Psoas muscle (tissue), 8 donors: Measurements from ENCODE around the gene OXER1. TPM values are rescaled to one million over a fixed set of nuclear protein-coding genes. Genes with fewer than 3 reads are reported as not detected.

Experiments used
- ATAC-seq, 4 donors: fragments of 200-7000 bp; cut with Tn5 transposase; one replicate each; pipeline ENCODE4 v1.9.1; 2020; ENCODE audit warnings: moderate library complexity in 3 of 4, mild to moderate bottlenecking in 2 of 4
- DNase-seq, 2 donors: peaks; one replicate each; pipeline ENCODE4 v3.0.0-alpha.2; 2020
- H3K27ac ChIP-seq: fragments of 200-600 bp; one replicate; pipeline ENCODE4 v1.8.0; 2022
- H3K27me3 ChIP-seq, 3 donors: fragments of 200-600 bp in 1 of 3; one replicate each; pipeline versions ENCODE4 v1.6.1 to v1.8.0; 2013 to 2022; ENCODE audit warnings: low read length in 2 of 3, mild to moderate bottlenecking in 2 of 3, moderate library complexity in 1 of 3; ENCODE audit not compliant: insufficient read depth in 3 of 3
- H3K36me3 ChIP-seq, 2 donors: fragments of 200-600 bp in 1 of 2; one replicate each; pipeline versions ENCODE4 v1.6.1 to v1.8.0; 2013 to 2022; ENCODE audit warnings: low read depth in 1 of 2, mild to moderate bottlenecking in 1 of 2, moderate library complexity in 1 of 2; ENCODE audit not compliant: insufficient read depth in 1 of 2
- H3K4me1 ChIP-seq: fragments of 200-600 bp; one replicate; pipeline ENCODE4 v1.8.0; 2022
- H3K4me3 ChIP-seq: fragments of 200-600 bp; one replicate; pipeline ENCODE4 v1.8.0; 2022; ENCODE audit warnings: mild to moderate bottlenecking
- H3K9me3 ChIP-seq: fragments of 200-600 bp; one replicate; pipeline ENCODE4 v1.8.0; 2022
- WGBS, 3 donors: extraction: QIAGEN DNeasy Blood & Tissue Kit; methylation state at CpG; one replicate each; pipeline versions ENCODE4 v1.1.6 to v1.1.7; 2013; 5-methylcytosine and 5-hydroxymethylcytosine counted together
- intact Hi-C, 2 donors: fragments of 100-400 bp; cut with DNase I; formaldehyde crosslinking; loops; one replicate each; pipeline versions ENCODE4 v1.11.0 to v1.14.2; 2022
- long read RNA-seq, 2 donors: library from polyadenylated mRNA; unstranded; transcript quantifications; one replicate each; pipeline ENCODE4 v2.0.0, GENCODE V29; 2021
- polyA plus RNA-seq, 3 donors: library from polyadenylated mRNA; stranded (reverse); fragments of 200-250 nt; gene quantifications; one replicate each; pipeline ENCODE4 v1.2.3, GENCODE V29; 2013
- total RNA-seq, 4 donors: library from RNA; stranded (reverse); fragmentation: NEBNext Ultra II Directional in 2 of 4; extraction: Animal tissue kit (Norgen Biotek cat#: 25700) in 2 of 4; gene quantifications; one replicate each; pipeline versions ENCODE4 v1.2.1 to v1.2.4, GENCODE V29; 2021 to 2023
- TF ChIP-seq, protein P1 (sequence below): fragments of 200-600 bp; IDR thresholded peaks from one replicate; pipeline ENCODE4 v1.8.0; 2022; ENCODE audit warnings: antibody characterized with exemption
- donor health status: healthy with polysubstance abuse.
- donor health status: DM: no; HTN: no; CAD: no; lungs with moderate emphysema.
- donor health status: Bipolar disorder and iron deficiency.
- donor health status: healthy.
- donor health status: DM: yes; HTN: yes; CAD: no.
- donor health status: DM: no; HTN: no; CAD: no.
- donor health status: DM: no; HTN: no; CAD: no.
- donor health status: DM: yes; HTN: yes; CAD: no.

Gene OXER1, protein sequence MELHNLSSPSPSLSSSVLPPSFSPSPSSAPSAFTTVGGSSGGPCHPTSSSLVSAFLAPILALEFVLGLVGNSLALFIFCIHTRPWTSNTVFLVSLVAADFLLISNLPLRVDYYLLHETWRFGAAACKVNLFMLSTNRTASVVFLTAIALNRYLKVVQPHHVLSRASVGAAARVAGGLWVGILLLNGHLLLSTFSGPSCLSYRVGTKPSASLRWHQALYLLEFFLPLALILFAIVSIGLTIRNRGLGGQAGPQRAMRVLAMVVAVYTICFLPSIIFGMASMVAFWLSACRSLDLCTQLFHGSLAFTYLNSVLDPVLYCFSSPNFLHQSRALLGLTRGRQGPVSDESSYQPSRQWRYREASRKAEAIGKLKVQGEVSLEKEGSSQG
- total RNA-seq, result 1 to 10 TPM in 1 of 4 donors, under 1 TPM in 3; 0.19 to 1.2 (median 0.26) TPM
- under 1 TPM; 0.04 to 0.35 (median 0.16) TPM for polyA plus RNA-seq
- long read RNA-seq, donor 1, result 0 reads
- long read RNA-seq, donor 2, result 0 reads

DNA sequence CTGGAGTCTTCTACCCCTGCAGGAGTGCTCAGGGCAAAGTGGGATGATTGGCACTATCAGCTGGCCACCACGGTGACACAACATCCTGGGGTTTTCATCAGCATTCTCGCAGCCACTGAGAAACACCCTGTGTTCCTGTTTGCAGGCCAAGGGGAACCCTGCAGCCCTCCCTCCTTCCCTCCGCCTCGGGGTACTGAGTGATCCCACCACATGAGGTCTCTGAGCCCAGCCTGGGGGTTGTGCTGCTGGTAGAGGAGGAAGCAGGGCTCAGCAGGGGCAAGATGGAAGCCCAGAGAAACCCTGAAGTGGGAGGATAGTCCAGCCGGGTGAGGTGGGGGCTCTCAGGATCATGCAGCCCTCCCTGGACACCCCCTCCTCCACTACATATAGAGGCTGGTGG lies at the start of gene OXER1:
TSS of gene OXER1 (minus strand) at position 40 of the 400 bp plus-strand sequence. CDS start 73 bp downstream, outside the sequence.
- no peak within 1 kb of the TSS for H3K27ac ChIP-seq
- H3K4me1 ChIP-seq, result no peaks in the 10 kb centered on the region
- TF ChIP-seq, protein P1, sequence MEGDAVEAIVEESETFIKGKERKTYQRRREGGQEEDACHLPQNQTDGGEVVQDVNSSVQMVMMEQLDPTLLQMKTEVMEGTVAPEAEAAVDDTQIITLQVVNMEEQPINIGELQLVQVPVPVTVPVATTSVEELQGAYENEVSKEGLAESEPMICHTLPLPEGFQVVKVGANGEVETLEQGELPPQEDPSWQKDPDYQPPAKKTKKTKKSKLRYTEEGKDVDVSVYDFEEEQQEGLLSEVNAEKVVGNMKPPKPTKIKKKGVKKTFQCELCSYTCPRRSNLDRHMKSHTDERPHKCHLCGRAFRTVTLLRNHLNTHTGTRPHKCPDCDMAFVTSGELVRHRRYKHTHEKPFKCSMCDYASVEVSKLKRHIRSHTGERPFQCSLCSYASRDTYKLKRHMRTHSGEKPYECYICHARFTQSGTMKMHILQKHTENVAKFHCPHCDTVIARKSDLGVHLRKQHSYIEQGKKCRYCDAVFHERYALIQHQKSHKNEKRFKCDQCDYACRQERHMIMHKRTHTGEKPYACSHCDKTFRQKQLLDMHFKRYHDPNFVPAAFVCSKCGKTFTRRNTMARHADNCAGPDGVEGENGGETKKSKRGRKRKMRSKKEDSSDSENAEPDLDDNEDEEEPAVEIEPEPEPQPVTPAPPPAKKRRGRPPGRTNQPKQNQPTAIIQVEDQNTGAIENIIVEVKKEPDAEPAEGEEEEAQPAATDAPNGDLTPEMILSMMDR, result no peak
- intact Hi-C loops, result no loop called here
- no peaks in the 10 kb centered on the region for H3K27me3 ChIP-seq
- peaks cover 0 to 3% of the 10 kb centered on the region in 2 donors for H3K36me3 ChIP-seq
- no peaks in the 10 kb centered on the region for H3K9me3 ChIP-seq
- ATAC-seq (peak in 3 of 4 donors; percentile 15 to 38 (median 15)), DNase-seq (no peak)
- WGBS, 3 donors, result 49 to 60% (median 54%) methylated on average over 4 to 5 of the region's 5 CpGs
- H3K4me3 ChIP-seq, result no peak within 1 kb of the TSS

DNA sequence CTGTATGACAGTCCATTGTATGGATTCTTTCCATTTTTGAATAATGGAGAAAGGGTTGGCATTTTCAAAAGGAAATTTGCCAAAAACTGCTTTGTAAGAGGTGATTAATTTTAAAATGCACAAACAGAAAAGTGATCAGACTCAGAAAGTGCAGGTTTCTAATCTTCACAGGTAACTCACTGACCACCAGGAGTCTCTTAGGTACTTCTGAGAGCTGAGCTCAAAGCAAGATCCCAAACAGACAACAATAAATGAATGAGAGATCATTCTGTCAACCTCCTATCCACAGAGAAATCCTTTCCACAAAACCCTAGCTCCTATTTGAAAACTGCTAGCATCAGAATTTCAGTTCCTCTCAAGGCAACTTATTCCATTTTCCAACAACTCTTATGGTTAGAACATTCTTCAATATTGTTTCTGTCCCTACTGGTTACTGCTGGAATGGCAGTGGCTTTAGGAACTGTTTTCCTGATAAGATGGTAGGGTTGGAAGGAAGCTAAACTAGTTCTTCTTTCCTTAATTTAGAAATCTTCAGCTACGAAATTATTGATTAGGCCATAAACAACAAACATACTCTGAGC lies 49.1 kb upstream of the OXER1 start:
- 0 to 55% (median 48%) methylated on average over 1 of the region's 1 CpG for WGBS, 3 donors
- no peak overlapping the region for H3K27ac ChIP-seq
- no peak for DNase-seq
- H3K36me3 ChIP-seq, result no peaks in the 10 kb centered on the region
- H3K4me3 ChIP-seq, result no peak overlapping the region
- intact Hi-C loops, result no loop called here
- H3K4me1 ChIP-seq, result no peaks in the 10 kb centered on the region
- H3K27me3 ChIP-seq, result no peaks in the 10 kb centered on the region
- H3K9me3 ChIP-seq, result no peaks in the 10 kb centered on the region
- no peak for ATAC-seq
- TF ChIP-seq, protein P1, result peak; percentile 48

DNA sequence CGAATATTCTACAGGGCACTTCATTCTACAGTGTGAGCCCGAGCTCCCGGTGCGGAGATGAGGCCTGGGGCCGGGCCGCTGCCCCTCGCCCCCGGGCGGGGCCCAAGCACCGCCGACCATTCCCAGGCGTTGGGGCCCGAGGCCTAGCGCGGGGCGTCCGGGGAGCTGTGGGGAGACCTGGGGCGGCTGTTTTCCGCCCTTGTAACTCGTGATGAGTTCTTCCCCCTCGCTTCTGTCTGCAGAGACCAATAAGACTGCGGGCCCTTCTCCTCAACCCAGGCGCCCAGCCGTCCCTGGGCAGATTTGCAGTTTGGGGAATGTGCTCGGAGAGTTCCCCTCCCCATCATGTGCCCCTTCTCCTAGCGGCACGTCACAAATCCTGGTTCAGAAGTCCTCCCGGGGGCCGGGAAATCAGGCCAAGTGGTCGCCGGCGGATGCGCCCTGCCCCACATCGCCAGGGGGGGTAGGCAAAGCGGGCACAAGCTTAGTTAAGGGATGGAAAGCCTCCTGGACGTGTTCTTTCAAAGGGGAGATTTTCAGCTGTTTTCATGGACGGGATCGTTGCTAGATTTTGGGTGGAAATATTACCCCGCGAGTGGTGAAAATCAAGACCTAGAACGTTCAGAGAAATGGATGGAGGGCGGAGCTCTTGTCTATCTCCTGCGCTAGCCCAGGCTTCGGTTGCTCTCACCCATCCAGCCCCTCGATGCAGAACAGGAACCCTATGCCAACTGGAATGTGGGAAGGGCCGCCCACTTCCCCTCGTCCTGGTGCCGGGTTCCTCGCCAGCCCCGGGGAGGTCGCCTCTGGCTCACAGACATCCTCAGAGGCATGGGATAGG lies 47.3 kb upstream of the OXER1 start:
- intact Hi-C loops, result no loop called here
- WGBS, 3 donors, result 3 to 7% (median 4%) methylated on average over 43 to 51 of the region's 51 CpGs
- Histone ChIP-seq H3K27me3 (no peaks in the 10 kb centered on the region), H3K36me3 (no peaks in the 10 kb centered on the region), H3K27ac (peak overlapping the region; percentile 99), H3K4me1 (no peaks in the 10 kb centered on the region), H3K4me3 (peak overlapping the region; percentile 82), H3K9me3 (no peaks in the 10 kb centered on the region)
- DNase-seq (peak; percentile 55 to 78), ATAC-seq (peak in 3 of 4 donors; percentile 19 to 39 (median 23))
- TF ChIP-seq, protein P1, result no peak

DNA sequence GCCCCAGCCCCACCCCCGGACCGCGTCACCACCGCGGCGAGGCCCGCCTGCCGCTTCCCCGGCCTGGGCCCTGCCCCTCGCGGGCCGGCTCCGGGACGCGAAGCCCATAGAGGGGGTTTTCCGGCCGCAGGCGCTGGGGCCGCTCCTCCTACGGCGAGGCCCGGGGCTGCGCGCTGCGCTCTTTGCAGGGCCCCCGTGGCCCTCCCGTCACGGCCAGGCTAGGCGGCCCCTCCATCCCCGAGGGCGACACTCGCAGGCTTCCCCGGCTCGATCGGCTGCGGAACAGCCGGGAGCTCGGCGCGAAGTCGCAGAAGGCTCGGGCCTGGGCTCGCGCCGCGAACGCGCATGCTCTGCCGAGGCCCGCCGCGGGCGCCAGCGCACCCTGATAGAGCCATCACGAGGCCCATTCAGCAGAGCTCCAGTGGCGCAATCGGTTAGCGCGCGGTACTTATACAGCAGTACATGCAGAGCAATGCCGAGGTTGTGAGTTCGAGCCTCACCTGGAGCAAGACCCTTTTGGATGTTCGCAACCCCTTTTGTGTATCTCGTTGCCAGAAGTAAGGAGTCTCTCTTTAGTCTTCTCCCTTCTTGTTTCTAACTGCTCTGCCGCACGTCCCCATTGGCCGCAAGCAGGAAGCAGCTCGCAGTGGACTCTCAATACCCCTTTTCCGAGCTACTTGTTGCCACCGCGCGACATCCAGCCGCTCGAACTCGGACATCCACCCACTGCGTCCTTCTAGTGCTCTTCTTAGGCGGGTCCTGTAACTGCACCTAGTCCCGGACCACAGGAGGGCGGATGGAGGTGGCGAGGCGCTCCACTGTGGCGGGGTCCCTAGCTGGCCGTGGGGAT lies 46.4 kb upstream of the OXER1 start:
- ATAC-seq (peak; percentile 88 to 91 (median 90)), DNase-seq (peak; percentile 93 to 97)
- H3K4me3 ChIP-seq, result peak overlapping the region; percentile 82
- H3K27me3 ChIP-seq, result no peaks in the 10 kb centered on the region
- 0 to 1% (median 0%) methylated on average over 64 to 83 of the region's 83 CpGs for WGBS, 3 donors
- H3K36me3 ChIP-seq, result no peaks in the 10 kb centered on the region
- intact Hi-C loops, result no loop called here
- no peaks in the 10 kb centered on the region for H3K9me3 ChIP-seq
- peaks cover under 1% of the 10 kb centered on the region for H3K4me1 ChIP-seq
- H3K27ac ChIP-seq, result peak overlapping the region; percentile 99
- TF ChIP-seq, protein P1, result peak; percentile 0
